SK-N-SH treated with all-trans-retinoic acid at 6 μM for 48 hours (cell line): ENCODE results near the gene KCNA3.

Source experiments
- ATAC-seq: fragments of 200-7000 bp; cut with Tn5 transposase; 3 replicates; pipeline ENCODE4 v1.9.1; 2020; ENCODE audit warnings: mild to moderate bottlenecking, moderate library complexity
- ARNTL ChIP-seq: fragments of 450-650 bp; formaldehyde crosslinking; IDR thresholded peaks from 2 replicates; pipeline ENCODE4 v1.5.0; 2020; ENCODE audit warnings: low read depth, mild to moderate bottlenecking, moderate library complexity, borderline replicate concordance
- BACH2 ChIP-seq: fragments of 250-450 bp; sonication (Bioruptor Pico); IDR thresholded peaks from 2 replicates; pipeline ENCODE4 v1.9.0; 2021; ENCODE audit warnings: mild to moderate bottlenecking, borderline replicate concordance
- CSDC2 ChIP-seq: fragments of 250-450 bp; sonication (Bioruptor Pico); IDR thresholded peaks from 2 replicates; pipeline ENCODE4 v1.5.0; 2020; ENCODE audit warnings: mild to moderate bottlenecking, moderate library complexity
- GLIS3 ChIP-seq: fragments of 250-450 bp; sonication (Bioruptor Pico); IDR thresholded peaks from 2 replicates; pipeline ENCODE4 v1.5.0; 2020; ENCODE audit warnings: mild to moderate bottlenecking, moderate library complexity
- ISL1 ChIP-seq: fragments of 250-450 bp; sonication (Bioruptor Pico); IDR thresholded peaks from 2 replicates; pipeline ENCODE4 v2.1.2; 2022; ENCODE audit warnings: mild to moderate bottlenecking, moderate library complexity
- OSR1 ChIP-seq: fragments of 250-450 bp; sonication (Bioruptor Pico); IDR thresholded peaks from 2 replicates; pipeline ENCODE4 v1.8.0; 2022; ENCODE audit warnings: moderate library complexity, mild to moderate bottlenecking, inconsistent platforms
- PPARA ChIP-seq: fragments of 250-450 bp; sonication (Bioruptor Pico); IDR thresholded peaks from 2 replicates; pipeline ENCODE4 v1.5.0; 2020; ENCODE audit warnings: mild to moderate bottlenecking, borderline replicate concordance
- RARB ChIP-seq: fragments of 250-450 bp; sonication (Bioruptor Pico); IDR thresholded peaks from 2 replicates; pipeline ENCODE4 v1.8.0; 2021; ENCODE audit warnings: mild to moderate bottlenecking, moderate library complexity
- SNAI2 ChIP-seq: fragments of 250-450 bp; sonication (Bioruptor Pico); IDR thresholded peaks from 2 replicates; pipeline ENCODE4 v1.5.0; 2020; ENCODE audit warnings: mild to moderate bottlenecking, moderate library complexity
- TCF4 ChIP-seq: fragments of 250-450 bp; sonication (Bioruptor Pico); IDR thresholded peaks from 2 replicates; pipeline ENCODE4 v1.8.0; 2021; ENCODE audit warnings: mild to moderate bottlenecking, moderate library complexity, borderline replicate concordance
- TOX ChIP-seq: fragments of 250-450 bp; sonication (Bioruptor Pico); IDR thresholded peaks from 2 replicates; pipeline ENCODE4 v1.8.0; 2021; ENCODE audit warnings: mild to moderate bottlenecking, moderate library complexity, borderline replicate concordance
- ZC3H10 ChIP-seq: fragments of 250-450 bp; sonication (Bioruptor Pico); IDR thresholded peaks from 2 replicates; pipeline ENCODE4 v1.5.1; 2021; ENCODE audit warnings: mild to moderate bottlenecking, moderate library complexity
- ZFP3 ChIP-seq: fragments of 250-450 bp; sonication (Bioruptor Pico); IDR thresholded peaks from 2 replicates; pipeline ENCODE4 v1.5.0; 2020; ENCODE audit warnings: mild to moderate bottlenecking, moderate library complexity
- ZFP30 ChIP-seq: fragments of 450-650 bp; formaldehyde crosslinking; IDR thresholded peaks from 2 replicates; pipeline ENCODE4 v1.5.0; 2022; ENCODE audit warnings: mild to moderate bottlenecking, moderate library complexity
- ZNF565 ChIP-seq: fragments of 450-650 bp; formaldehyde crosslinking; conservative IDR thresholded peaks from 2 replicates; pipeline ENCODE4 v1.5.0; 2020; ENCODE audit warnings: low read depth, mild to moderate bottlenecking, moderate library complexity
- ZNF70 ChIP-seq: fragments of 450-650 bp; formaldehyde crosslinking; IDR thresholded peaks from 2 replicates; pipeline ENCODE4 v1.5.0; 2020; ENCODE audit warnings: mild to moderate bottlenecking, moderate library complexity
- ZNF8 ChIP-seq: fragments of 450-650 bp; formaldehyde crosslinking; IDR thresholded peaks from 2 replicates; pipeline ENCODE4 v1.5.0; 2020; ENCODE audit warnings: mild to moderate bottlenecking, moderate library complexity
- TF ChIP-seq, protein P1 (sequence below): fragments of 250-450 bp; sonication (Bioruptor Pico); IDR thresholded peaks from 2 replicates; pipeline ENCODE4 v1.8.0; 2021; ENCODE audit warnings: low read depth, mild to moderate bottlenecking, moderate library complexity, borderline replicate concordance
- TF ChIP-seq, protein P2 (sequence below): fragments of 250-450 bp; sonication (Bioruptor Pico); IDR thresholded peaks from 2 replicates; pipeline ENCODE4 v1.5.0; 2020; ENCODE audit warnings: mild to moderate bottlenecking, moderate library complexity
- TF ChIP-seq, protein P3 (sequence below): fragments of 250-450 bp; sonication (Bioruptor Pico); IDR thresholded peaks from 2 replicates; pipeline ENCODE4 v1.8.0; 2020; ENCODE audit warnings: mild to moderate bottlenecking, moderate library complexity, borderline replicate concordance
- TF ChIP-seq, protein P4 (sequence below): fragments of 250-450 bp; sonication (Bioruptor Pico); IDR thresholded peaks from 2 replicates; pipeline ENCODE4 v1.5.1; 2021; ENCODE audit warnings: mild to moderate bottlenecking, moderate library complexity
- TF ChIP-seq, protein P5 (sequence below): fragments of 250-450 bp; sonication (Bioruptor Pico); IDR thresholded peaks from 2 replicates; pipeline ENCODE4 v1.5.1; 2020; ENCODE audit warnings: low read depth, mild to moderate bottlenecking, moderate library complexity

KCNA3 gene

DNA sequence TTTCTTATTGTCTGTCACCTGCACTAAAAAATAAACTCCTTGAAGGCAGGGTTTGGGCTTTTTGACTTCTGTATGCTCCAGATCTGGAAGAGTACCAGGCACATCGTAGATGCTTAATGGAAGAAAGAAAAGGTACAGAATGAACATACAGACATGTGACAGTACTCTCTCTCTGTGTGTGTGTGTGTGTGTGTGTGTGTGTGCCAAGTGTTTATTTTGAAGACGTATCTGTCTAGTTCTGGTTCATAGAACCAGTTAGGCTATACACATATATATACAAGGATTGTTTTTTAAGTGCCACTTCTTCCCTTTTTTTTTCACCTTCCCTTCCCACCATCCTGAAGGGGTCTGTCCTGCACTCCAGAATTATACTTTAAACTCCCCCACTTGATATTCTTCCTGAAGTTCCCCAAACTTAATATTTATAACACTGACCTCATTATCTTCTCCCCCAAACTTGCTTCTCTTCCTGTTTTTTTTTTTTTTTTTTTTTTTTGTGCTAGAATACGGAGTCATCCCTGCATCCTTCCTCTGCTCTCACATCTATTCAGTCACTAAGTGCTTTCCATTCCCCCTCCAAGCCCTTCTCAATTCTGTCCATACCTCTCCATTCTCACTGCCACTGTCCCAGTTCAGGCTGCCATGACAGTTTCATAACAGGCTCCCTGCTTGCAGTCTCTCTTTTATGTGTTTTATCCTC lies 5.4 kb upstream of the KCNA3 start:
- TF ChIP-seq ISL1 (CRISPR knock-in tag) (no peak), ZFP3 (no peak), ZFP30 (CRISPR knock-in tag) (no peak), OSR1 (CRISPR knock-in tag) (no peak), BACH2 (CRISPR knock-in tag) (no peak), TCF4 (CRISPR knock-in tag) (no peak), SNAI2 (CRISPR knock-in tag) (no peak), TOX (CRISPR knock-in tag) (no peak), ZNF565 (CRISPR knock-in tag) (no peak), ZNF8 (CRISPR knock-in tag) (no peak), ZNF70 (CRISPR knock-in tag) (no peak), PPARA (CRISPR knock-in tag) (no peak)
- TF ChIP-seq, protein P1, sequence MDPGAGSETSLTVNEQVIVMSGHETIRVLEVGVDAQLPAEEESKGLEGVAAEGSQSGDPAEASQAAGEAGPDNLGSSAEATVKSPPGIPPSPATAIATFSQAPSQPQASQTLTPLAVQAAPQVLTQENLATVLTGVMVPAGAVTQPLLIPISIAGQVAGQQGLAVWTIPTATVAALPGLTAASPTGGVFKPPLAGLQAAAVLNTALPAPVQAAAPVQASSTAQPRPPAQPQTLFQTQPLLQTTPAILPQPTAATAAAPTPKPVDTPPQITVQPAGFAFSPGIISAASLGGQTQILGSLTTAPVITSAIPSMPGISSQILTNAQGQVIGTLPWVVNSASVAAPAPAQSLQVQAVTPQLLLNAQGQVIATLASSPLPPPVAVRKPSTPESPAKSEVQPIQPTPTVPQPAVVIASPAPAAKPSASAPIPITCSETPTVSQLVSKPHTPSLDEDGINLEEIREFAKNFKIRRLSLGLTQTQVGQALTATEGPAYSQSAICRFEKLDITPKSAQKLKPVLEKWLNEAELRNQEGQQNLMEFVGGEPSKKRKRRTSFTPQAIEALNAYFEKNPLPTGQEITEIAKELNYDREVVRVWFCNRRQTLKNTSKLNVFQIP = no peak
- TF ChIP-seq, protein P2, sequence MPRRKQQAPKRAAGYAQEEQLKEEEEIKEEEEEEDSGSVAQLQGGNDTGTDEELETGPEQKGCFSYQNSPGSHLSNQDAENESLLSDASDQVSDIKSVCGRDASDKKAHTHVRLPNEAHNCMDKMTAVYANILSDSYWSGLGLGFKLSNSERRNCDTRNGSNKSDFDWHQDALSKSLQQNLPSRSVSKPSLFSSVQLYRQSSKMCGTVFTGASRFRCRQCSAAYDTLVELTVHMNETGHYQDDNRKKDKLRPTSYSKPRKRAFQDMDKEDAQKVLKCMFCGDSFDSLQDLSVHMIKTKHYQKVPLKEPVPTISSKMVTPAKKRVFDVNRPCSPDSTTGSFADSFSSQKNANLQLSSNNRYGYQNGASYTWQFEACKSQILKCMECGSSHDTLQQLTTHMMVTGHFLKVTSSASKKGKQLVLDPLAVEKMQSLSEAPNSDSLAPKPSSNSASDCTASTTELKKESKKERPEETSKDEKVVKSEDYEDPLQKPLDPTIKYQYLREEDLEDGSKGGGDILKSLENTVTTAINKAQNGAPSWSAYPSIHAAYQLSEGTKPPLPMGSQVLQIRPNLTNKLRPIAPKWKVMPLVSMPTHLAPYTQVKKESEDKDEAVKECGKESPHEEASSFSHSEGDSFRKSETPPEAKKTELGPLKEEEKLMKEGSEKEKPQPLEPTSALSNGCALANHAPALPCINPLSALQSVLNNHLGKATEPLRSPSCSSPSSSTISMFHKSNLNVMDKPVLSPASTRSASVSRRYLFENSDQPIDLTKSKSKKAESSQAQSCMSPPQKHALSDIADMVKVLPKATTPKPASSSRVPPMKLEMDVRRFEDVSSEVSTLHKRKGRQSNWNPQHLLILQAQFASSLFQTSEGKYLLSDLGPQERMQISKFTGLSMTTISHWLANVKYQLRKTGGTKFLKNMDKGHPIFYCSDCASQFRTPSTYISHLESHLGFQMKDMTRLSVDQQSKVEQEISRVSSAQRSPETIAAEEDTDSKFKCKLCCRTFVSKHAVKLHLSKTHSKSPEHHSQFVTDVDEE (CRISPR knock-in tag) = no peak
- TF ChIP-seq, protein P3, sequence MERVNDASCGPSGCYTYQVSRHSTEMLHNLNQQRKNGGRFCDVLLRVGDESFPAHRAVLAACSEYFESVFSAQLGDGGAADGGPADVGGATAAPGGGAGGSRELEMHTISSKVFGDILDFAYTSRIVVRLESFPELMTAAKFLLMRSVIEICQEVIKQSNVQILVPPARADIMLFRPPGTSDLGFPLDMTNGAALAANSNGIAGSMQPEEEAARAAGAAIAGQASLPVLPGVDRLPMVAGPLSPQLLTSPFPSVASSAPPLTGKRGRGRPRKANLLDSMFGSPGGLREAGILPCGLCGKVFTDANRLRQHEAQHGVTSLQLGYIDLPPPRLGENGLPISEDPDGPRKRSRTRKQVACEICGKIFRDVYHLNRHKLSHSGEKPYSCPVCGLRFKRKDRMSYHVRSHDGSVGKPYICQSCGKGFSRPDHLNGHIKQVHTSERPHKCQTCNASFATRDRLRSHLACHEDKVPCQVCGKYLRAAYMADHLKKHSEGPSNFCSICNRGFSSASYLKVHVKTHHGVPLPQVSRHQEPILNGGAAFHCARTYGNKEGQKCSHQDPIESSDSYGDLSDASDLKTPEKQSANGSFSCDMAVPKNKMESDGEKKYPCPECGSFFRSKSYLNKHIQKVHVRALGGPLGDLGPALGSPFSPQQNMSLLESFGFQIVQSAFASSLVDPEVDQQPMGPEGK = no peak
- TF ChIP-seq, all 23 proteins: peak for 0
- no peak for ATAC-seq

DNA sequence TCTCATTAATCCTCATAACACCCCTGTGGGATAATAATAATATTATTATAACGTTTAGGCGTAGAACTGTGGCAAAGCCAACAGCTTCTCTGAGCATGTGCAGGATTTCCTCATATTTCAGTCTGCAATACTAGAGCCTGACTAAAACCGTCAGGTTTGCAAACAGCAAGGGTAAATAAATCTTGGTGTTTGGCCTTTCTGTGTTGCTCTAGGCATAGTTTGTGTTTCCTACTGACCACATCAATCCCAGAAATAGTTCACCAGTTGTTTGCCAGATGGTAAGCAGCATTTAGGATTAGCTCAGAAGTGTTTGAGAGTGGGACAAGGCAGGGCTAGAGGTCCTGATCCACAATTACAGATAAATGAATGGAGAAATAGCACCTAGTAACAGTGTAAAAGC lies 2.8 kb upstream of the KCNA3 start:
- no peak for ATAC-seq
- TF ChIP-seq ZC3H10 (CRISPR knock-in tag) (no peak), ZNF70 (CRISPR knock-in tag) (no peak), GLIS3 (CRISPR knock-in tag) (no peak), ZNF8 (CRISPR knock-in tag) (no peak), PPARA (CRISPR knock-in tag) (no peak)
- TF ChIP-seq, protein P1 = no peak
- TF ChIP-seq, protein P4, sequence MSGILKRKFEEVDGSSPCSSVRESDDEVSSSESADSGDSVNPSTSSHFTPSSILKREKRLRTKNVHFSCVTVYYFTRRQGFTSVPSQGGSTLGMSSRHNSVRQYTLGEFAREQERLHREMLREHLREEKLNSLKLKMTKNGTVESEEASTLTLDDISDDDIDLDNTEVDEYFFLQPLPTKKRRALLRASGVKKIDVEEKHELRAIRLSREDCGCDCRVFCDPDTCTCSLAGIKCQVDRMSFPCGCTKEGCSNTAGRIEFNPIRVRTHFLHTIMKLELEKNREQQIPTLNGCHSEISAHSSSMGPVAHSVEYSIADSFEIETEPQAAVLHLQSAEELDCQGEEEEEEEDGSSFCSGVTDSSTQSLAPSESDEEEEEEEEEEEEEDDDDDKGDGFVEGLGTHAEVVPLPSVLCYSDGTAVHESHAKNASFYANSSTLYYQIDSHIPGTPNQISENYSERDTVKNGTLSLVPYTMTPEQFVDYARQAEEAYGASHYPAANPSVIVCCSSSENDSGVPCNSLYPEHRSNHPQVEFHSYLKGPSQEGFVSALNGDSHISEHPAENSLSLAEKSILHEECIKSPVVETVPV (CRISPR knock-in tag) = no peak
- TF ChIP-seq, all 23 proteins: peak for 0

DNA sequence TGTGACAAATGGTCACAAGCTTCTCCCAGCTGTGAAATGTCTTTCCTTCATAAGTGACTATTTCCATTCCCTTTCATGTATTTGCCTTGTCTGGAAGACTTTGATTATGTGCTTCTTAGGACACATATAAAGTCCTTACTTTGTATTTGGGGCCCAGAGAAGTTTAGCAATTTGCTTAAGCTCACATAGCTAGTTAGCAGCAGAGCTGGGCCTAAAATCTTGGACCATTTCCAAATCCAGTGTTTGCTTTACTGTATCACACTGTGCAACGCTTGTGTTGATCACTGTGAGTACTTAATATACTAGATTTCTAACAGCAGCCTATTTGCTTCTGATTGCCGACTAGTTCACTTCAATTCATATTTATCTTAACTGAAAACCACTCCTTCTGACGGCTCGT lies 2.2 kb upstream of the KCNA3 start:
- ATAC-seq = no peak
- TF ChIP-seq ZFP30 (CRISPR knock-in tag) = no peak
- TF ChIP-seq BACH2 (CRISPR knock-in tag) = no peak
- TF ChIP-seq, protein P2 (CRISPR knock-in tag) = no peak
- TF ChIP-seq, protein P5, sequence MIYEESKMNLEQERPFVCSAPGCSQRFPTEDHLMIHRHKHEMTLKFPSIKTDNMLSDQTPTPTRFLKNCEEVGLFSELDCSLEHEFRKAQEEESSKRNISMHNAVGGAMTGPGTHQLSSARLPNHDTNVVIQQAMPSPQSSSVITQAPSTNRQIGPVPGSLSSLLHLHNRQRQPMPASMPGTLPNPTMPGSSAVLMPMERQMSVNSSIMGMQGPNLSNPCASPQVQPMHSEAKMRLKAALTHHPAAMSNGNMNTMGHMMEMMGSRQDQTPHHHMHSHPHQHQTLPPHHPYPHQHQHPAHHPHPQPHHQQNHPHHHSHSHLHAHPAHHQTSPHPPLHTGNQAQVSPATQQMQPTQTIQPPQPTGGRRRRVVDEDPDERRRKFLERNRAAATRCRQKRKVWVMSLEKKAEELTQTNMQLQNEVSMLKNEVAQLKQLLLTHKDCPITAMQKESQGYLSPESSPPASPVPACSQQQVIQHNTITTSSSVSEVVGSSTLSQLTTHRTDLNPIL (CRISPR knock-in tag) = no peak
- no peak for TF ChIP-seq SNAI2 (CRISPR knock-in tag)
- TF ChIP-seq ARNTL (CRISPR knock-in tag) = no peak
- no peak for TF ChIP-seq ZNF70 (CRISPR knock-in tag)
- no peak for TF ChIP-seq TCF4 (CRISPR knock-in tag)
- TF ChIP-seq RARB (CRISPR knock-in tag) = no peak
- TF ChIP-seq CSDC2 (CRISPR knock-in tag) = no peak
